Activated CD8-positive, alpha-beta T cell treated with anti-CD3 and anti-CD28 coated beads, Interleukin-2, amount 10 ng/mL, durations not matched to agents 7 days and 5 days (primary cell): ENCODE measurements around the gene TRPV4. TPM values are rescaled to one million over a fixed set of nuclear protein-coding genes. Genes with fewer than 3 reads are reported as not detected.

Experiments
- ATAC-seq: fragments of 150-1000 bp; cut with Tn5 transposase; one replicate; pipeline ENCODE4 v1.10.0; 2021; ENCODE audit warnings: moderate library complexity
- CTCF ChIA-PET: fragments of 350-600 bp; sonication (Branson Sonifier 250); formaldehyde crosslinking; loops from one replicate; lab custom pipeline; 2021; ENCODE audit warnings: antibody characterized with exemption; lab: Charles Lee
- POLR2A ChIA-PET: fragments of 350-600 bp; sonication (Branson Sonifier 250); formaldehyde crosslinking; loops from one replicate; lab custom pipeline; 2021; ENCODE audit warnings: antibody characterized with exemption; lab: Charles Lee
- DNase-seq: peaks from one replicate; pipeline ENCODE4 v3.0.0-alpha.2; 2020
- H3K27ac Mint-ChIP-seq: one replicate; pipeline ENCODE4 v1.8.0; 2021; ENCODE audit warnings: mild to moderate bottlenecking, mixed read lengths
- H3K27me3 Mint-ChIP-seq: one replicate; pipeline ENCODE4 v1.8.0; 2021; ENCODE audit warnings: low read depth, mixed read lengths
- H3K36me3 Mint-ChIP-seq: one replicate; pipeline ENCODE4 v1.8.0; 2021; ENCODE audit warnings: low read depth, mixed read lengths
- H3K4me1 Mint-ChIP-seq: one replicate; pipeline ENCODE4 v1.8.0; 2021; ENCODE audit warnings: low read depth, mixed read lengths
- H3K4me3 Mint-ChIP-seq: one replicate; pipeline ENCODE4 v1.8.0; 2021; ENCODE audit warnings: mild to moderate bottlenecking, mixed read lengths
- H3K9me3 Mint-ChIP-seq: one replicate; pipeline ENCODE4 v1.8.0; 2022; ENCODE audit warnings: mixed read lengths; ENCODE audit not compliant: insufficient read depth
- total RNA-seq, 2 experiments: library from RNA; stranded (reverse); gene quantifications; one replicate each; pipeline ENCODE4 v1.2.3, GENCODE V29; 2021

TRPV4 gene
- total RNA-seq, 2 experiments from 2014 or later: not detected

DNA sequence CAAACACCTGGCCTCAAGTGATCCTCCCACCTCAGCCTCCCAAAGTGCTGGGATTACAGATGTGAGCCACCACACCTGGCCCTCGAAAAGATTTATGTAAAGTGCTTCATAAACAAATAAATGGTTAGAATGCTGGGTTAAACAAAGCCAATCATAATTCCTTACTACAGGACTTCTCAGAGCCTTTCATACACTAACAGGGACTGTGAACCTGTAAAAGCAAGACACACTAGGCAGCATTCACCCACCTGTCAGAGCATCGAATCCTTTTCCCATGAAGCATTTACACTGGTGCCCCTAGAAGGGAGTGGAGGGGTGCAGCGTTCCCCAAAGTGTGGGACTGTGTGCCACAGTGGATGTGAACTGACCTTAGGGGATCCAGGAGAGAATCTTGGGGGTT is 29.5 kb downstream of the TRPV4 start:
- Mint-ChIP-seq H3K4me3 (no peak overlapping the region), H3K4me1 (no peaks in the 10 kb centered on the region), H3K27ac (no peak overlapping the region), H3K27me3 (no peaks in the 10 kb centered on the region), H3K9me3 (no peaks in the 10 kb centered on the region), H3K36me3 (no peaks in the 10 kb centered on the region)
- ATAC-seq (no peak), DNase-seq (no peak)
- ChIA-PET POLR2A (no interaction called here), CTCF (interaction anchor here (0.6 to 4.2 kb wide), 9 partner anchors 8 to 608 kb away, joined by 3 to 80 read pairs (median 4); no protein-coding TSS in a partner anchor)

DNA sequence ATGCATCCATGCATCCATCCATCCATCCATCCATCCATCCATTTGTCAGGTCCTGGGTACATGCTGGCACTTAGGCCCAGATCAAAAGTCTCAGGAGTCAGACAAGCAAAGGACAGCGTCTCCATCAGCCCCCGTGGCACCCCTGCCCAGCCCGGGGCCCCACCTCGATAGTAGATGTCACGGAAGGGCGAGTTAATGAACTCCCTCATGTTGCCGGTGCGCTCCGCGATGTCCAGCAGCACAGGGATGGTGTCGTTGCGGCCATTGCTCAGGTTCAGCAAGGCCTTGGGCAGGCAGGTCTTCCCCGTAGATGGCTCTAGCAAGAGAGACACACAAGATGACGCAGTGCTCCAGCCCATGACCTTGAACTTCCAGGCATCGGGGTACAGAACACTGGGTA is 30.4 kb downstream of the TRPV4 start:
- CTCF ChIA-PET: interaction anchor here (0.6 kb wide), 1 partner anchor 609 kb away, joined by 4 read pairs; no protein-coding TSS in a partner anchor
- H3K27ac Mint-ChIP-seq: no peak overlapping the region
- no peaks in the 10 kb centered on the region for H3K4me1 Mint-ChIP-seq
- no peaks in the 10 kb centered on the region for H3K36me3 Mint-ChIP-seq
- H3K27me3 Mint-ChIP-seq: no peaks in the 10 kb centered on the region
- ATAC-seq (no peak), DNase-seq (no peak)
- no peak overlapping the region for H3K4me3 Mint-ChIP-seq
- POLR2A ChIA-PET: no interaction called here
- no peaks in the 10 kb centered on the region for H3K9me3 Mint-ChIP-seq

DNA sequence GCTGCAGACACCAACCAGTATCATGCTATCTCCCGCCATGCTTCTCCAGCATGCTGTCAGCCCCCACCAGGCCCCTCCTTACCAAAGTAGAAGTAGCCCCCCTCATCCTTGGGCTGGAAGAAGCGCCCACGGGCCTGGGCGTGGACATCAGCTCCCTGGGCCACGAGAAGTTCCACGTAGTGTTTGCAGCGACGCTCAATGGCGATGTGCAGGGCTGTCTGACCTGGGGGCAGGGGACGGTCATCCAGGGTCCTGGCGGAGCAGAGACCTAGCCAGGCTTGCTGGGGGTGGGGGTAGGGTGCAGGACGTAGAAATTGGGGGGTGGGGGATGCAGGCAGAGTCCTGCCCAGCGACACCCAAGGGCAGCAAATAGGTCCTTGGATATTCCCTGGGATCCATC is 32.7 kb downstream of the TRPV4 start:
- Mint-ChIP-seq H3K27ac (no peak overlapping the region), H3K4me3 (no peak overlapping the region), H3K27me3 (no peaks in the 10 kb centered on the region), H3K4me1 (no peaks in the 10 kb centered on the region), H3K9me3 (no peaks in the 10 kb centered on the region), H3K36me3 (no peaks in the 10 kb centered on the region)
- no peak for ATAC-seq
- CTCF ChIA-PET: interaction anchor here (1.7 kb wide), 1 partner anchor 45 kb away, joined by 7 read pairs; no protein-coding TSS in a partner anchor
- POLR2A ChIA-PET: no interaction called here
- DNase-seq: no peak

DNA sequence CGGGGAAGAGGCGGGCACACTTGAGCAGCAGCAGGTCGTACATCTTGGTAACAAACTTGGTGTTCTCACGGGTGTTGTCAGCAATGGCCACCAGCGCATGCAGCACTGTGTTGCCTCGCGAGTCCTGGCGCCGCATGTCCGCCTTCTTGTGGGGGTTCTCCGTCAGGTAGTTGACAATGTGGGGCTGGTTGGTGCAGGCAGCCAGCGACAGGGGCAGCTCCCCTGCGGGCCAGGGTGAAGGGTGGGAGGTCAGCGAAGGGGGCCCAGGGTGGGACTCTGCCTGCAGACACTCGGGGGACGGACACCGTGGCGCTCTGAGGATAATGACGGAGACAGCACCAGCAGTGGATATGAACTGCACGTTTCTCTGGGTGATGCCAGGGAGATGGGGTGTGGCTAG is 34.5 kb downstream of the TRPV4 start:
- CTCF ChIA-PET: no interaction called here
- Mint-ChIP-seq H3K4me3 (no peak overlapping the region), H3K27me3 (peaks cover 3% of the 10 kb centered on the region), H3K27ac (no peak overlapping the region), H3K9me3 (no peaks in the 10 kb centered on the region), H3K36me3 (no peaks in the 10 kb centered on the region), H3K4me1 (no peaks in the 10 kb centered on the region)
- POLR2A ChIA-PET: no interaction called here
- DNase-seq (no peak), ATAC-seq (no peak)

DNA sequence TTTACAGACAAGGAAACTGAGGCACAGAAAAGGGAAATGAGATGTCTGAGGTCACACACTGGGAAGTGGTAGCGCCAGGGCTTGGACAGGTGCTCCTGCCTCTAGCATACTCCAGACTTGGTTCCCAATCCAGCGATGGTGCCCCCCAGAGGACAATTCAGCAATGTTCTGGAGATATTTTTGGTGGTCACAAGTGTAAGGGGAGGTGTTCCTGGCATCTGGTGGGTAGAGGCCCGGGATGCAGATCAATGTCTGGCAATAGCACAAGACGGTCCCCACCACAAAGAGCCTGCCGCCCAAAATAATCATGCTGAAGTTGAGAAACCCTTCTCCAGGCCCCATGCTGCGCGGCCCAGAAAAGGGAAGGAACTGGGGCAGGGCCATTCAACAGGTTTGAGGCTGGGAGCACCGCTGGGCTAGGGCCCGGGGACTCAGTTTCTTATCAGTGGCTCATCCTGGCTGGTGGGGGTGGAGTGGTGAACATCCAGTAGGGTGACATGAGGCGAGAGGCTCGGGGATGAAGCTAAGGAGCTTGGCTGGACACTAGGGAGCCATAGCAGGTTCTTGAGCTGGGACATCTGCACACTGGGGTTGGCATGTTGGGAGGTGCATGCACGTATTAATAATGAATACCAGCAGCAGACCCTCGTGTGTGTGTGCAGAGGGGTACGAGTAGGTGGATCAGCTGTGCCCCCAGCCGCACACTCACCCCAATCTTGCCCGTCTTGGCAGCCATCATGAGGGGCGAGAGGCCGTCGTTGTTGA is 35.1 kb downstream of the TRPV4 start:
- H3K27me3 Mint-ChIP-seq: peaks cover 3% of the 10 kb centered on the region
- no peaks in the 10 kb centered on the region for H3K9me3 Mint-ChIP-seq
- ATAC-seq (no peak), DNase-seq (no peak)
- H3K36me3 Mint-ChIP-seq: no peaks in the 10 kb centered on the region
- ChIA-PET CTCF (no interaction called here), POLR2A (no interaction called here)
- no peak overlapping the region for H3K4me3 Mint-ChIP-seq
- no peaks in the 10 kb centered on the region for H3K4me1 Mint-ChIP-seq
- no peak overlapping the region for H3K27ac Mint-ChIP-seq

DNA sequence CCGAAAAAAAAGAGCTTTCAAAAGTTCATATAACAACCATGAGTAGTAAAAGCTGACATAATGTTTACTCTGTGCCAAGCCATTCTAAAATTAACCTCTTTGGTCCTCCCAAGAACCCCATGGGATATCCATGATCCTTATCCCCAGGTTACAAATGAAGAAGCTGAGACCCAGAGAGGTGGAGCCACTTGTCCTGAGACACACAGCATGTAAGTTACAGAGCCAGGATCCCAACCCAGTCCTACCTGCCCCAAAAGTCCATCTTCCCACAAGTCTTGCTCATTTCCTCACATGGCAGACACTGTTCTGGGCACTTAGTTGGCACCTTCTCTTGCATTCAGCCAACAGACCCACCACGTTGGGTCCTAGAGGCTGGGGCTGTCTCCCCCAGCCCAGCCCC is 37.1 kb downstream of the TRPV4 start:
- H3K27me3 Mint-ChIP-seq: peaks cover 5% of the 10 kb centered on the region
- no peaks in the 10 kb centered on the region for H3K9me3 Mint-ChIP-seq
- no peak overlapping the region for H3K4me3 Mint-ChIP-seq
- ATAC-seq (no peak), DNase-seq (no peak)
- ChIA-PET CTCF (interaction anchor here (1.0 to 2.1 kb wide), 3 partner anchors 9 to 49 kb away, joined by 3 to 10 read pairs (median 8); no protein-coding TSS in a partner anchor), POLR2A (no interaction called here)
- H3K36me3 Mint-ChIP-seq: no peaks in the 10 kb centered on the region
- no peaks in the 10 kb centered on the region for H3K4me1 Mint-ChIP-seq
- no peak overlapping the region for H3K27ac Mint-ChIP-seq

DNA sequence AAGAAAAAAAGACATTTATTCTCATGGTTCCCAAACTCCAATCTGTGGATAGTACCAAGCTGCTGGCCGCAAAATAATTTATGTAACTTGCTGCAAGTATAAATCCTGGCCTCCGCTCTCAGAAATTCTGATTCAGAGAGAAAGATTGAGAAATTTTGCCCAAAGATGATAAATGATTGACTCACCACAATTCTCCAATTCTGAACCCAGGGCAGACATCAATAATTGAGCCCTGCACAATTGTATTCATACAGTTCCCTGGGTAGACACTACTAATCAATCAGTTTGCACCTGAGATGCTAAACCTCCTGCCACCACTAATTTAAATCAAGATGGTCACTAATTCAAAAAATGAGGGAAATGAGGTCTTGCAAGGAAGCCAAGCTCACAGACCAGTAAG is 38.2 kb downstream of the TRPV4 start:
- Mint-ChIP-seq H3K27me3 (peaks cover 5% of the 10 kb centered on the region), H3K27ac (no peak overlapping the region), H3K36me3 (no peaks in the 10 kb centered on the region), H3K4me1 (no peaks in the 10 kb centered on the region), H3K9me3 (no peaks in the 10 kb centered on the region), H3K4me3 (no peak overlapping the region)
- no peak for DNase-seq
- ChIA-PET CTCF (interaction anchor here (1.7 to 2.1 kb wide), 2 partner anchors 10 to 50 kb away, joined by 8 to 10 read pairs; no protein-coding TSS in a partner anchor), POLR2A (no interaction called here)
- no peak for ATAC-seq

DNA sequence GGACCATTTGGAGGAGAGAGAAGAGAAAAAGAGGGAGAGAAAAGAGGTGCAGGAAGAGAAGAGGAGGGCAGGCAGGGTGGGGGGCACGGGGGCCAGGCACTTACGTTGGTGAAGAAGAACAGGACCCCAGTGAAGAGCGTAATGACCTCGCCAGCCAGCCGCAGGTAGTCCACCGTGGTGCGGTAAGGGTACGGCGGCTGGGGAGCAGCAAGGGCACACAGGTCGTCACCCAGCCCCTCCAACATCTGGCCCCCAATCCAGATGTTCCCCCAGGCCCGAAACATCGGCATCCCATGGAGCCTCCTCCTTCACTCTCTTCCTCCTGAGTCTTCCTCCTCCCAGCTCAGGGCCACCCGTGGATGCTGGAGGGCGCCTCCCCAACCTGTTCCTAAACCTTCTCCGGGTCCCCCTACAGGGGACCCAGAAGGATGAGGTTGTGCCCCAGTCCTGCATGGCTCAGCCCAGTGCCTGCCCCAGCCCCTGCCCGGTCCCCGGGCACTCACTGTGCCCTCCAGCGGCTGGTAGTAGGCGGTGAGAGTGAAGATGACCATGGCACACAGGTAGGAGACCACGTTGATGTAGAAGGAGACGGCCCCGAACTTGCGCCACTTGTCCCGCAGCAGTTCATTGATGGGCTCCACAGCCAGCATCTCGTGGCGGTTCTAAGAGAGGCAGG is 39.2 kb downstream of the TRPV4 start:
- ATAC-seq (no peak), DNase-seq (no peak)
- CTCF ChIA-PET: no interaction called here
- H3K9me3 Mint-ChIP-seq: no peaks in the 10 kb centered on the region
- peaks cover 9% of the 10 kb centered on the region for H3K27me3 Mint-ChIP-seq
- no peak overlapping the region for H3K4me3 Mint-ChIP-seq
- H3K36me3 Mint-ChIP-seq: no peaks in the 10 kb centered on the region
- no peaks in the 10 kb centered on the region for H3K4me1 Mint-ChIP-seq
- H3K27ac Mint-ChIP-seq: no peak overlapping the region
- POLR2A ChIA-PET: no interaction called here

DNA sequence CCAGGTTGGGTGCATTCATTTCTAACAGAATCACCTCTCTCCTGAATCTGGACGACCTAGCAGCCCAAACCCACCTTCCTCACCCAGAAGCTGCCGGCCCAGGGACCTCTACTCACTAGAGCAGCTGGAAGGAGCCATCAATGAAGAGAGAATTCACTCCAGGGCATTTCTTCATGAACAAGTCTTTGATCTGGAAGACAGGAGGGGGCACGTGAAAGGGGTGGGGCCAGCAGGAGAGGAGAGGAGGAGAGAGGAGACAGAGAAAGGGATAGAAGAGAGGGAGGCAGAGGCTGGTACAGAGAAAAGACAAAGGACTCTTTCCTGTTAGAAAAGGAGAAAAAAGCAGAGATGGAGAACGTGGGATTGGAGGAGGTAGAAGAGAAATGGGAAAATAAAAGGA is 39.8 kb downstream of the TRPV4 start:
- no peaks in the 10 kb centered on the region for H3K4me1 Mint-ChIP-seq
- H3K9me3 Mint-ChIP-seq: no peaks in the 10 kb centered on the region
- ATAC-seq (no peak), DNase-seq (no peak)
- ChIA-PET CTCF (no interaction called here), POLR2A (no interaction called here)
- no peaks in the 10 kb centered on the region for H3K36me3 Mint-ChIP-seq
- no peak overlapping the region for H3K27ac Mint-ChIP-seq
- peaks cover 9% of the 10 kb centered on the region for H3K27me3 Mint-ChIP-seq
- no peak overlapping the region for H3K4me3 Mint-ChIP-seq

DNA sequence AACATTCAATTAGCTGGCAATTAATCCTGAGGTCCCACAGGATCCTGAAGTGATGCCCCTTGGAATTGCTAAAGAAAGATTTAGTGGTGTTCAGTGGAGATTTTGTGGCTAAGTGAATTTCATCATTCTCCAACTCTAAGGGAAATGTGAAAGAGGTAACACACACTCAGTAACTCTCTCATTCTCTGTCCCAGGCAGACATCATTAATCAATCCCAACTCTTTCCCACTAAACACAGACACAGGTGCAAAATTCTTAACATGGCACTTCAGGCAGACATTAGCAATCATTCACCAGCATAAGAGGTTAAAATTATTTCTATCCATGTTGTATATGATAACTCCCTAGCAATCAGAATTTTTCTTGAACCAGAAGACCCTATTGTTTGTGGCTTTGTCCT is 40.2 kb downstream of the TRPV4 start:
- no peaks in the 10 kb centered on the region for H3K4me1 Mint-ChIP-seq

DNA sequence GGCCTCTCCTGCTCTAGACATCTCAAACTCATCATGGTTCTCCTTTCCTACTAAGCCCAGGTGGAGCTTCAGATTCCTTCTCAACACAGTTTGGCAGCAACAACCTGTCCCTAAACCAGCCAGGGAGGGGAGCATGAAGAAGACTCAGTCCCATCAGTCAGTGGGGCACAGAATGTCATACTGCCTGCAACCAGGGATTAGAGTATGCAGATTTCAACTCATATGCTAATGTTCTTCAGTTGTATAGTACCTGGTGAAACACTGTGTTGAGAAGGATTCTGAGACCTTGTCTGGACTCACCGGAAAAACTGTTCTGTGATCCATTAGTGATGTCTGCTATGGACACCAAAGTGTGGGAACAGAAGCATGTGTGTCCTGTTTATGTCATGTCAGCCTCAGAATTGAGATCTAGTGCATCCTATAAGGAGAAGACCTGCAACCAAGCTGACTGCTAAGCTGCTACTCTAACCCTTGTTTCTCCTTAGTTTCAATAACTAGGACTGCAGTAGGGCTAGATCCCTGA is 43.6 kb downstream of the TRPV4 start:
- ATAC-seq (no peak), DNase-seq (no peak)
- Mint-ChIP-seq H3K9me3 (no peaks in the 10 kb centered on the region), H3K36me3 (no peaks in the 10 kb centered on the region), H3K4me1 (no peaks in the 10 kb centered on the region), H3K27ac (no peak overlapping the region), H3K27me3 (peaks cover 6% of the 10 kb centered on the region), H3K4me3 (no peak overlapping the region)
- ChIA-PET CTCF (no interaction called here), POLR2A (no interaction called here)

More for the DNA sequence above, 40.2 kb downstream of the TRPV4 start:
- peaks cover 9% of the 10 kb centered on the region for H3K27me3 Mint-ChIP-seq
- H3K4me3 Mint-ChIP-seq: no peak overlapping the region
- no peak overlapping the region for H3K27ac Mint-ChIP-seq
- ATAC-seq (no peak), DNase-seq (no peak)
- no peaks in the 10 kb centered on the region for H3K9me3 Mint-ChIP-seq
- CTCF ChIA-PET: no interaction called here
- POLR2A ChIA-PET: no interaction called here
- no peaks in the 10 kb centered on the region for H3K36me3 Mint-ChIP-seq

DNA sequence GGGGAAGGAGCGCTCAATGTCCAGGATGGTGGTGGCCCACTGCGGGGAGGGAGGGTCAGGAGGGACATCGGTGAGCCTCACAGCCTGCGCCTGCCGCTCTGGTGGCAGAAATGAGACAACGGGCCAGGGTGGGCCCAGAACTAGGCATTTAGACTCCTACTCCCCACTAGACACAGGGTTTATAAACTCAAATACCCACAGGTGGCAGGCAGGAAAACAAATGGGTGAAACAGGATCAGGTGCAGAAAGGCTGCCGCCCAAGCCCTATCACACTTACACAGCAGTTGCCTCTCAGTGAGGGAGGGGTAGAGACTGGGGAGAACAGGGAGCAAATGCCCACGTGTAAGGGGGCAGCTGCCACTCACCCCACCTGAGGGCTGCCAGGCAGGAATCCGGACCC is 46.4 kb downstream of the TRPV4 start:
- ChIA-PET POLR2A (no interaction called here), CTCF (no interaction called here)
- Mint-ChIP-seq H3K27ac (no peak overlapping the region), H3K36me3 (no peaks in the 10 kb centered on the region), H3K4me3 (no peak overlapping the region), H3K9me3 (no peaks in the 10 kb centered on the region), H3K4me1 (no peaks in the 10 kb centered on the region), H3K27me3 (peaks cover 4% of the 10 kb centered on the region)
- DNase-seq (no peak), ATAC-seq (no peak)
